Hepatocyte (in vitro differentiated cells): ENCODE results near the gene CDYL.
"Not testable (repeated sequence)": the region's sequence is repeated elsewhere in the genome, so short reads cannot be mapped to it uniquely, and the experiment has no call there.

ENCODE experiments used
- EZH2 ChIP-seq: fragments of 200-600 bp; sonication (generic); IDR thresholded peaks from 2 replicates; pipeline ENCODE4 v1.6.1; 2016; ENCODE audit warnings: antibody characterized with exemption, mild to moderate bottlenecking, borderline replicate concordance
- EZH2phosphoT487 ChIP-seq: fragments of 200-600 bp; sonication (generic); IDR thresholded peaks from one replicate; pipeline ENCODE4 v1.6.1; 2018; ENCODE audit warnings: antibody characterized with exemption, mild to moderate bottlenecking, low read depth, moderate library complexity; ENCODE audit not compliant: unreplicated experiment, severe bottlenecking
- TF ChIP-seq, protein P1 (sequence below): fragments of 200-600 bp; sonication (generic); IDR thresholded peaks from 2 replicates; pipeline ENCODE4 v1.5.1; 2016; ENCODE audit warnings: antibody characterized with exemption, mild to moderate bottlenecking; ENCODE audit not compliant: poor library complexity

- TF ChIP-seq EZH2, EZH2phosphoT487: not testable (repeated sequence)
- TF ChIP-seq, protein P1, sequence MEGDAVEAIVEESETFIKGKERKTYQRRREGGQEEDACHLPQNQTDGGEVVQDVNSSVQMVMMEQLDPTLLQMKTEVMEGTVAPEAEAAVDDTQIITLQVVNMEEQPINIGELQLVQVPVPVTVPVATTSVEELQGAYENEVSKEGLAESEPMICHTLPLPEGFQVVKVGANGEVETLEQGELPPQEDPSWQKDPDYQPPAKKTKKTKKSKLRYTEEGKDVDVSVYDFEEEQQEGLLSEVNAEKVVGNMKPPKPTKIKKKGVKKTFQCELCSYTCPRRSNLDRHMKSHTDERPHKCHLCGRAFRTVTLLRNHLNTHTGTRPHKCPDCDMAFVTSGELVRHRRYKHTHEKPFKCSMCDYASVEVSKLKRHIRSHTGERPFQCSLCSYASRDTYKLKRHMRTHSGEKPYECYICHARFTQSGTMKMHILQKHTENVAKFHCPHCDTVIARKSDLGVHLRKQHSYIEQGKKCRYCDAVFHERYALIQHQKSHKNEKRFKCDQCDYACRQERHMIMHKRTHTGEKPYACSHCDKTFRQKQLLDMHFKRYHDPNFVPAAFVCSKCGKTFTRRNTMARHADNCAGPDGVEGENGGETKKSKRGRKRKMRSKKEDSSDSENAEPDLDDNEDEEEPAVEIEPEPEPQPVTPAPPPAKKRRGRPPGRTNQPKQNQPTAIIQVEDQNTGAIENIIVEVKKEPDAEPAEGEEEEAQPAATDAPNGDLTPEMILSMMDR, result not testable (repeated sequence)
These were observed 228.8 kb downstream of the CDYL start for GRCh38 chr6:5005038-5005433.
